Melanocyte of skin (primary cell): ENCODE data around the gene GMPPA. TPM values are rescaled to one million over a fixed set of nuclear protein-coding genes. Genes with fewer than 3 reads are reported as not detected.

ENCODE experiments used
- small RNA-seq, 2 donors: library from RNA; depleted of rRNA; stranded (forward); fragments of <200 nt; gene quantifications; one replicate each; pipeline ENCODE3, GENCODE V24; 2012
- total RNA-seq, 2 donors: library from RNA; depleted of rRNA; stranded (reverse); fragments of >200 nt; gene quantifications; 2 replicates each; pipeline ENCODE4 v1.2.3, GENCODE V29; 2012

The GMPPA gene
- total RNA-seq, result 10 to 100 TPM; 36.8 to 58.3 TPM

DNA sequence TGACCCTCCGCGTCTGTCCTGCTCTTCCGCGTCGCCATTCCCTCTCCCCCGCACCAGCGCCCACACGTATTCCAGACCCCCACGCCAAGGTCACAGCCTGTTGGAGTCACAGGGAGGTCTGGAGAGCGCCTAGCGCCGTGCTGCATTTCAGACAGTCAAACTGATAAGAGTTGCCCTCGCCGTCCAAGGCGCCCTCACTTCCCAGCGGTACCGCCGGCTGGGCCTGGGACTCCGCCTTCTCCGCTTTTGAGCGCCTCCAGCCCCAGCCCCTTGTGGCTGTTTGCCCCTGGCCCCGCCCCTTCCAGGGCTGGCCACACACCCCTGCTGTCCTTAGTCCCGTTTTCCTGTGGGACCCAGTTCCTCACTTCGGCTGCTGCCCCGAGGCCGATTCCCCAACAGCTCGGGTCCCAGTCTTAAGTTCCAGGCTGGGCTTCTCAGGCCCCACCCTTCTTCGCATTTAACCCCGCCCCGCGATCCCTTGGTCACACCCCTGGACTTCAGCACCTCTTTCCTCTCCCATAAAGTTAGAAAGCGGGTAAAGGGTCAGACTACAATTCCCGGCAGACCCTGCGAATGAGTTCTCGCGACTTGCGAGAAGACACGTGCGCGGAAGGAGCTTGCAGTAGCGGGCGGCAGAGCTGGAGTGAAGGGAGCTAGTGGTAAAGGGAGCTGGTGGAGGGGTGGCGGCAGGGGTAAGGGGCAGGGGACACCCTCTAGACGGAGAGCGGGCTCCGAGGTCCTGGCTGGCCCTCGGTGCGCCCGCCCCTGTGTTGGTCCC lies at the start of gene GMPPA:
Gene GMPPA (plus strand): TSS at position 612 of the 778 bp plus-strand sequence. CDS start 1,085 bp downstream, outside the sequence.

DNA sequence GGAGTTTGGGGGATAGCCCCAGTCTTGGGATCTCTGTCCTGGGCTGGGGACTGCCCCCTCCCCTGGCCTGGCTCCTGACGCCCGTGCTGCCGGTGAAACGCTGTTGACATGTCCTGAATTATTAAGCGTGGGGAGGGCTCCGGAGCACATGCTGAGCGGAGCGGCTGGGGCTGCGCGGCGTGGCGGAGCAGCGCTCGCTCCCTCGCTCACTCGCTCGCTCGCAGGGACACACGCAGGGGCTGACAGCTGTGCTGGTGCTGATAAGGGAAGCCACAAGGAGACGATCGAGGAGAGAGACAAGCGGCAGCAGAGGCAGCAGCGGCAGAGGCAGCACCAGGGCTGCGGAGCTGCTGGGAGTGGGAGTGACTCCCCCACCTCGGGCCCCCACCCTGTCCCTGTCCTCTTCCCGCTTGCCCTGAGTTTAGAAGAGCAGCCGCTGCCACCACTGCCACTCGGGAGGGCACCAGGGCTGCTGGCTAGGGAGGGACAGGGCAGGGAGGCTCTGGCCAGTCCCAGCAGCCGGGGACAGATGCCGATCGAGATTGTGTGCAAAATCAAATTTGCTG lies 15.6 kb downstream of the GMPPA start, which contains the start of gene ASIC4:
Gene ASIC4 (plus strand): TSS at position 287 of the 566 bp plus-strand sequence. CDS start 243 bp downstream, at position 530.

DNA sequence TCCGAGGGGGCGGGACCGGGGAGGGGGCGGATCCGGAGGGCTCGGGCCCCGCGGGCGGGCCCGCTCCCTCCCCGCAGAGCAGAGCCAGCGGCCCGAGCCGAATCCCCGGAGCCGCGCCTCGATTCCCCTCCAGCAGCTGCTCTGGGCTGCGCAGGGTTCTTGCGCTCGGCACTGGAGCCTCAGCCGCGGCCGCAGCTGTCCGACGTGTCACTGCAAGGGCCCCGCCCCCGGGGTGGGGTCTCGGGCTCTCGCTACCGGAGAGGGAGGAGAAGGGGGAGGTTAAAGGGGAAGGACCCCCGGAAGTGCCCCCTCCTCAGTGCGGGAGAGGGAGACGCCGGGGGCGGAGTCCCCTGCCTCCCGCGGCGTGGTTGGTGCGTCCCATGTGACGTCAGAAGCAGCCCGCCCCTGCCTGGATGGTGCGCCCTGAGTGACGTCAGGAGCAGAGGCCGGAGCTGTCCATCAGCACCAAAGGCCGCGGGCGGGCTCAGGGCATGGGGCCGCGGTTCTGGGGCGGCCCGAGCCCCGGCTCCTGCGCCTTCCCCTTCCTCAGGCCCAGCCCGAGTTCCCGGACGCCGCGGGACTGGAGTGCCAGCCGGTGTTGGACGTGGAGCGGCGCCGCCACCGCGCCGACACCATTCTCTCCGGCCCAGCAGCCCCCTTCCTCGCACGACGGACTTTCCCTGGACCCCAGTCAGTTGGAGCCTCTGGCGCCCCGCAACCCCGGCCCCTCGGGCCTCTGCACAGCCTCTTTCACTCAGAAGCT lies 45.1 kb downstream of the GMPPA start, which contains the start of the genes CHPF and TMEM198:
Gene CHPF (minus strand): TSS at position 214 of the 763 bp plus-strand sequence. CDS start 271 bp downstream, outside the sequence.
Gene TMEM198 (plus strand): TSS at position 433 of the 763 bp plus-strand sequence. CDS start 700 bp downstream, outside the sequence.

Small RNAs within 50 kb of the gene (small RNA-seq; reads per million reads assigned to genes)
- 0 reads per million in 2 donors for gene MIR3132

Other genes with a start within 250 kb of the GMPPA start
- not detected for gene TUBA4B, start 245.6 kb upstream of the GMPPA start, total RNA-seq
- gene TUBA4A, start 245.0 kb upstream of the GMPPA start, total RNA-seq, result 1 to 10 TPM; 2.1 to 3.0 TPM
- 10 to 100 TPM; 25.3 to 37.9 TPM for gene DNAJB2, start 219.5 kb upstream of the GMPPA start, total RNA-seq
- 1 to 10 TPM in 1 of 2 donors, under 1 TPM in 1; 0.33 to 1.0 TPM for gene PTPRN, start 189.5 kb upstream of the GMPPA start, total RNA-seq
- gene RESP18, start 166.1 kb upstream of the GMPPA start, total RNA-seq, result not detected
- 10 to 100 TPM; 70.2 to 72.6 TPM for gene DNPEP, start 111.0 kb upstream of the GMPPA start, total RNA-seq
- gene DES, start 80.5 kb upstream of the GMPPA start, total RNA-seq, result not detected
- under 1 TPM; under 0.01 to 0.33 TPM for gene SPEG, start 64.0 kb upstream of the GMPPA start, total RNA-seq
- not detected for gene ASIC4, start 15.6 kb downstream of the GMPPA start, total RNA-seq
- gene CHPF, start 44.9 kb downstream of the GMPPA start, total RNA-seq, result 100 to 1,000 TPM; 219 to 234 TPM
- gene TMEM198, start 45.1 kb downstream of the GMPPA start, total RNA-seq, result 1 to 10 TPM; 4.3 to 6.5 TPM
- gene OBSL1, start 72.6 kb downstream of the GMPPA start, total RNA-seq, result 10 to 100 TPM; 52.6 to 55.7 TPM
- gene INHA, start 73.4 kb downstream of the GMPPA start, total RNA-seq, result under 1 TPM in 1 of 2 donors, not detected in 1; 0.34 TPM
- 10 to 100 TPM; 15.0 to 19.6 TPM for gene STK11IP, start 99.0 kb downstream of the GMPPA start, total RNA-seq
- 1 to 10 TPM; 3.3 to 4.1 TPM for gene SLC4A3, start 128.7 kb downstream of the GMPPA start, total RNA-seq